K562 (cell line): Measurements from ENCODE around the gene VILL. TPM values are rescaled to one million over a fixed set of nuclear protein-coding genes. Genes with fewer than 3 reads are reported as not detected.
A peak's percentile ranks its signal among the peaks of the same experiment; 100 is the strongest.

Source experiments
- CTCF ChIP-seq, 3 experiments: IDR thresholded peaks in 2 of 3; conservative IDR thresholded peaks in 1 of 3; 2 replicates each; pipeline ENCODE4 v1.5.1; 2011 to 2012; ENCODE audit warnings: low read length in 3 of 3, mild to moderate bottlenecking in 3 of 3, control low read depth in 2 of 3, improper control_type of control experiment in 1 of 3, inconsistent platforms in 1 of 3, low read depth in 1 of 3, mixed read lengths in 1 of 3, moderate library complexity in 1 of 3; ENCODE audit not compliant: insufficient read depth in 2 of 3
- E2F5 ChIP-seq: sonication (generic); formaldehyde crosslinking; IDR thresholded peaks from 2 replicates; pipeline ENCODE4 v1.8.0; 2022; ENCODE audit warnings: mild to moderate bottlenecking, missing genetic modification reagents
- FOXP4 ChIP-seq: sonication (generic); formaldehyde crosslinking; IDR thresholded peaks from 2 replicates; pipeline ENCODE4 v1.8.0; 2022; ENCODE audit warnings: mild to moderate bottlenecking, missing genetic modification reagents, borderline replicate concordance
- NRF1 ChIP-seq, 2 experiments: fragments of 450-650 bp; IDR thresholded peaks in 1 of 2; conservative IDR thresholded peaks in 1 of 2; 2 replicates each; pipeline ENCODE4 v1.6.1; 2014; ENCODE audit warnings: mild to moderate bottlenecking in 2 of 2
- PCBP2 ChIP-seq: fragments of 200-400 bp; formaldehyde crosslinking; IDR thresholded peaks from 2 replicates; pipeline ENCODE4 v1.6.1; 2018; ENCODE audit warnings: low read length, low read depth, mild to moderate bottlenecking, moderate library complexity; ENCODE audit not compliant: poor library complexity, severe bottlenecking
- SREBF1 ChIP-seq: fragments of 150-350 bp; IDR thresholded peaks from 2 replicates; pipeline ENCODE4 v1.6.1; 2014; ENCODE audit warnings: antibody characterized with exemption, low read depth, low read length, borderline replicate concordance
- THRB ChIP-seq: fragments of 450-650 bp; formaldehyde crosslinking; conservative IDR thresholded peaks from 2 replicates; pipeline ENCODE4 v1.4.0; 2022; ENCODE audit warnings: mild to moderate bottlenecking, missing genetic modification characterization
- TRIM24 ChIP-seq, 2 experiments: fragments of 450-650 bp; IDR thresholded peaks; 2 replicates each; pipeline ENCODE4 v1.6.1; 2016
- ZFP36 ChIP-seq: fragments of 150-350 bp; IDR thresholded peaks from 2 replicates; pipeline ENCODE4 v1.6.1; 2018; ENCODE audit warnings: low read length, low read depth; ENCODE audit not compliant: partially characterized antibody
- ZNF316 ChIP-seq: fragments of 450-650 bp; IDR thresholded peaks from 2 replicates; pipeline ENCODE4 v1.6.1; 2016
- ZNF449 ChIP-seq: fragments of 250-450 bp; sonication (Bioruptor Pico); IDR thresholded peaks from 2 replicates; pipeline ENCODE4 v1.8.0; 2022; ENCODE audit warnings: moderate library complexity, mild to moderate bottlenecking, inconsistent platforms
- ZNF609 ChIP-seq: sonication (generic); formaldehyde crosslinking; IDR thresholded peaks from 2 replicates; pipeline ENCODE4 v1.8.1; 2023; ENCODE audit warnings: missing genetic modification reagents, mild to moderate bottlenecking, borderline replicate concordance
- polyA plus RNA-seq, 8 experiments: library from polyadenylated mRNA; depleted of rRNA in 4 of 8; stranded (reverse) in 5 of 8; unstranded in 3 of 8; fragments of >200 nt; fragmentation: Nextera tagmentation in 2 of 8; fragmentation: Illumina TruSeq in 1 of 8; extraction: Ambion mirVana in 2 of 8; extraction: Trizol in 1 of 8; gene quantifications; 2 replicates each; pipeline versions ENCODE4 v1.2.1 to v1.2.3, GENCODE V29; 2011 to 2014; ENCODE audit warnings: inconsistent platforms in 1 of 8, missing spikeins in 1 of 8
- total RNA-seq, 7 experiments: library from RNA; depleted of rRNA in 6 of 7; stranded (reverse); fragments of >200 nt in 6 of 7; fragmentation: Illumina TruSeq in 2 of 7; extraction: Trizol in 2 of 7; gene quantifications; 2 replicates each; pipeline versions ENCODE4 v1.2.1 to v1.2.3, GENCODE V29; 2011 to 2021; ENCODE audit warnings: low replicate concordance in 1 of 7

VILL gene
- total and polyA plus RNA-seq, 9 of the 15 experiments (the other 6 are each of a cell fraction or from before 2014, with no cell fraction given) = 0.11 to 16.0 (median 8.8) TPM

- TF ChIP-seq TRIM24 (IDR thresholded peaks at IDR 0.05) (peak; percentile 95 to 96), CTCF (IDR thresholded peaks at IDR 0.05 in 2 of 3, conservative IDR thresholded peaks at IDR 0.05 in 1 of 3; ENCODE audit: insufficient read depth in 2 of 3, low read depth in 1 of 3, low read length in 3 of 3) (0 out of 6 replicates have a peak, but pooled peaks of 1 of the 3 experiments have one; percentile 19), THRB (CRISPR knock-in tag) (peak; percentile 76; the same call in 1 of the 2 replicates), ZFP36 (peak; percentile 27), E2F5 (no peak), NRF1 (conservative IDR thresholded peaks at IDR 0.05 in 1 of 2, IDR thresholded peaks at IDR 0.05 in 1 of 2) (peak; percentile 53 to 56), SREBF1 (no peak), PCBP2 (no peak), ZNF449 (CRISPR knock-in tag) (no peak), FOXP4 (CRISPR knock-in tag) (no peak), ZNF609 (no peak), ZNF316 (peak; percentile 75; the same call in 1 of the 2 replicates)
Observed at GRCh38 chr3:37986479-37987314, 3.9 kb upstream of the VILL start (continued).
